ENCODE results near the gene SNX1. TPM values are rescaled to one million over a fixed set of nuclear protein-coding genes. Genes with fewer than 3 reads are reported as not detected.

The SNX1 gene
- total and polyA plus RNA-seq, 10 of the 15 experiments (the other 5 are each of a cell fraction or from before 2014, with no cell fraction given), result 17.8 to 115 (median 96.3) TPM

DNA sequence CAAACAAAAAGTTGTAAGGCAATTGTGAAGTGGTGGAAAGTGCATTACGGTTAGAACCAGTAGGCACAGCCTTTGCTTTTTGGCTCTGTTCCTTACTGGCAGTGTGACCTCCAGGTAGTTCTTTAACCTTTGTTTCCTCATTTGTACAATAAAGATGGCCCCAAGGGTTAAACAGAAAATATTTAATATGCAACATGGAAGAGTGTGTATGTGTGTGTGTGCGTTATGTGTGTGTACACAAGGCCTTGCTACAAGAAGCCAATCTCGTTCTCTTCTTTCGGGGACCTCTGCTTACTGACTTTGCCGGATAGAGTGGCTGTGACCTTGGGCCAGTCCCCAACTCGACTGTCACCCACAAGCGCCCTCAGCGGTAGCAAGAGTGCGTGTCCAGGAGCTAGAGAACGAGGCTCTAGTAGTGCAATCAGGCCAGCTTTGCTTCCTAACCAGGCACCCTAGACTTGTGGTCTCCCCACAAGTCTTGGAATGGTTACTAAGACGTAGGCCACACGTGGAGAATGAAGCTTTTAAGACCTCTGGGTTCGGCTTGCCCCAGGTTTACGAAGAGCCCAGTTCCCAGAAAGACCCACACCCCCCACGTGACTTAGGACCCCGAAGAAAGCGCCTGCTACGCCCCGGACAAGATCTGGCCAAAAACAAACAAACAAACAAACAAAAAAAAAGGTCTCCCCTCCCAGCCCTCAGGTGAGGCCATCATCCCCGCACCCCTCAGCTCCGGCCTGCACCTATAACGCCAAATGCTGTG, 2.7 kb upstream of the SNX1 start (continued):
- TF ChIP-seq CTCF (IDR thresholded peaks at IDR 0.05 in 2 of 3, conservative IDR thresholded peaks at IDR 0.05 in 1 of 3; ENCODE audit: control insufficient read depth in 2 of 3, extremely low read depth in 1 of 3, insufficient read depth in 1 of 3, low read depth in 3 of 3, low read length in 3 of 3) (peak; percentile 31 to 35 (median 33); a peak in 4 of 6 replicates), NR2F1 (conservative IDR thresholded peaks at IDR 0.05) (peak; percentile 77), PAX5 (IDR thresholded peaks at IDR 0.05; ENCODE audit: borderline replicate concordance, low read depth, low read length) (peak; percentile 13; the same call in 1 of the 2 replicates), NFYA (IDR thresholded peaks at IDR 0.05; ENCODE audit: borderline replicate concordance, low read depth, low read length) (no peak), TBL1XR1 (IDR thresholded peaks at IDR 0.05; ENCODE audit: low read depth, low read length) (0 out of 2 replicates have a peak, but pooled peaks have one; percentile 4), SREBF1 (IDR thresholded peaks at IDR 0.05; ENCODE audit: low read length) (no peak), POLR2AphosphoS5 (IDR thresholded peaks at IDR 0.05; ENCODE audit: low read length) (peak; percentile 65), RUNX3 (IDR thresholded peaks at IDR 0.05; ENCODE audit: low read length) (peak; percentile 62), CREM (IDR thresholded peaks at IDR 0.05; ENCODE audit: low read depth) (no peak), MAX (IDR thresholded peaks at IDR 0.05; ENCODE audit: low read depth, low read length) (peak; percentile 58; the same call in 1 of the 2 replicates), ZNF687 (IDR thresholded peaks at IDR 0.05) (peak; percentile 60; the same call in 1 of the 2 replicates), POU2F2 (IDR thresholded peaks at IDR 0.05; ENCODE audit: borderline replicate concordance, low read depth, low read length) (peak; percentile 25; the same call in 1 of the 3 replicates)
- TF ChIP-seq, protein P1, sequence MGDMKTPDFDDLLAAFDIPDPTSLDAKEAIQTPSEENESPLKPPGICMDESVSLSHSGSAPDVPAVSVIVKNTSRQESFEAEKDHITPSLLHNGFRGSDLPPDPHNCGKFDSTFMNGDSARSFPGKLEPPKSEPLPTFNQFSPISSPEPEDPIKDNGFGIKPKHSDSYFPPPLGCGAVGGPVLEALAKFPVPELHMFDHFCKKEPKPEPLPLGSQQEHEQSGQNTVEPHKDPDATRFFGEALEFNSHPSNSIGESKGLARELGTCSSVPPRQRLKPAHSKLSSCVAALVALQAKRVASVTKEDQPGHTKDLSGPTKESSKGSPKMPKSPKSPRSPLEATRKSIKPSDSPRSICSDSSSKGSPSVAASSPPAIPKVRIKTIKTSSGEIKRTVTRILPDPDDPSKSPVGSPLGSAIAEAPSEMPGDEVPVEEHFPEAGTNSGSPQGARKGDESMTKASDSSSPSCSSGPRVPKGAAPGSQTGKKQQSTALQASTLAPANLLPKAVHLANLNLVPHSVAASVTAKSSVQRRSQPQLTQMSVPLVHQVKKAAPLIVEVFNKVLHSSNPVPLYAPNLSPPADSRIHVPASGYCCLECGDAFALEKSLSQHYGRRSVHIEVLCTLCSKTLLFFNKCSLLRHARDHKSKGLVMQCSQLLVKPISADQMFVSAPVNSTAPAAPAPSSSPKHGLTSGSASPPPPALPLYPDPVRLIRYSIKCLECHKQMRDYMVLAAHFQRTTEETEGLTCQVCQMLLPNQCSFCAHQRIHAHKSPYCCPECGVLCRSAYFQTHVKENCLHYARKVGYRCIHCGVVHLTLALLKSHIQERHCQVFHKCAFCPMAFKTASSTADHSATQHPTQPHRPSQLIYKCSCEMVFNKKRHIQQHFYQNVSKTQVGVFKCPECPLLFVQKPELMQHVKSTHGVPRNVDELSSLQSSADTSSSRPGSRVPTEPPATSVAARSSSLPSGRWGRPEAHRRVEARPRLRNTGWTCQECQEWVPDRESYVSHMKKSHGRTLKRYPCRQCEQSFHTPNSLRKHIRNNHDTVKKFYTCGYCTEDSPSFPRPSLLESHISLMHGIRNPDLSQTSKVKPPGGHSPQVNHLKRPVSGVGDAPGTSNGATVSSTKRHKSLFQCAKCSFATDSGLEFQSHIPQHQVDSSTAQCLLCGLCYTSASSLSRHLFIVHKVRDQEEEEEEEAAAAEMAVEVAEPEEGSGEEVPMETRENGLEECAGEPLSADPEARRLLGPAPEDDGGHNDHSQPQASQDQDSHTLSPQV (IDR thresholded peaks at IDR 0.05), result no peak
- TF ChIP-seq, protein P2, sequence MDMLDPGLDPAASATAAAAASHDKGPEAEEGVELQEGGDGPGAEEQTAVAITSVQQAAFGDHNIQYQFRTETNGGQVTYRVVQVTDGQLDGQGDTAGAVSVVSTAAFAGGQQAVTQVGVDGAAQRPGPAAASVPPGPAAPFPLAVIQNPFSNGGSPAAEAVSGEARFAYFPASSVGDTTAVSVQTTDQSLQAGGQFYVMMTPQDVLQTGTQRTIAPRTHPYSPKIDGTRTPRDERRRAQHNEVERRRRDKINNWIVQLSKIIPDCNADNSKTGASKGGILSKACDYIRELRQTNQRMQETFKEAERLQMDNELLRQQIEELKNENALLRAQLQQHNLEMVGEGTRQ (IDR thresholded peaks at IDR 0.05; ENCODE audit: borderline replicate concordance, low read depth, low read length), result peak; percentile 66; the same call in 1 of the 2 replicates
- TF ChIP-seq, protein P3, sequence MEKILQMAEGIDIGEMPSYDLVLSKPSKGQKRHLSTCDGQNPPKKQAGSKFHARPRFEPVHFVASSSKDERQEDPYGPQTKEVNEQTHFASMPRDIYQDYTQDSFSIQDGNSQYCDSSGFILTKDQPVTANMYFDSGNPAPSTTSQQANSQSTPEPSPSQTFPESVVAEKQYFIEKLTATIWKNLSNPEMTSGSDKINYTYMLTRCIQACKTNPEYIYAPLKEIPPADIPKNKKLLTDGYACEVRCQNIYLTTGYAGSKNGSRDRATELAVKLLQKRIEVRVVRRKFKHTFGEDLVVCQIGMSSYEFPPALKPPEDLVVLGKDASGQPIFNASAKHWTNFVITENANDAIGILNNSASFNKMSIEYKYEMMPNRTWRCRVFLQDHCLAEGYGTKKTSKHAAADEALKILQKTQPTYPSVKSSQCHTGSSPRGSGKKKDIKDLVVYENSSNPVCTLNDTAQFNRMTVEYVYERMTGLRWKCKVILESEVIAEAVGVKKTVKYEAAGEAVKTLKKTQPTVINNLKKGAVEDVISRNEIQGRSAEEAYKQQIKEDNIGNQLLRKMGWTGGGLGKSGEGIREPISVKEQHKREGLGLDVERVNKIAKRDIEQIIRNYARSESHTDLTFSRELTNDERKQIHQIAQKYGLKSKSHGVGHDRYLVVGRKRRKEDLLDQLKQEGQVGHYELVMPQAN (conservative IDR thresholded peaks at IDR 0.05), result peak; percentile 46

Measured in GM12878 (cell line).